Retina (tissue), 1 donor: ENCODE data around the gene KIF5A.
"Not testable (repeated sequence)": the region's sequence is repeated elsewhere in the genome, so short reads cannot be mapped to it uniquely, and the experiment has no call there.

ENCODE experiments used
- DNase-seq: peaks from one replicate; pipeline ENCODE4 v3.0.0-alpha.2; 2016

KIF5A gene

GRCh38 chr12:57585156-57585555 lies 35.3 kb downstream of the KIF5A start:
- no peak for DNase-seq

- no peak for DNase-seq
Measured at GRCh38 chr12:57586128-57586527, 36.3 kb downstream of the KIF5A start.

GRCh38 chr12:57586832-57587429 lies 37.1 kb downstream of the KIF5A start:
- no peak for DNase-seq

- not testable (repeated sequence) for DNase-seq
Measured at GRCh38 chr12:57588951-57589610, 39.2 kb downstream of the KIF5A start.

- DNase-seq, result no peak
Measured at GRCh38 chr12:57590479-57590863, 40.6 kb downstream of the KIF5A start.

- peak; percentile 90 for DNase-seq
Measured at GRCh38 chr12:57590864-57591781, 41.3 kb downstream of the KIF5A start, which contains the start of gene PIP4K2C. TSS of gene PIP4K2C (plus strand) at chr12:57591192. CDS start at chr12:57591290, 98 bp downstream.

GRCh38 chr12:57591782-57592325 lies 42.0 kb downstream of the KIF5A start:
- peak; percentile 28 for DNase-seq

- DNase-seq, result no peak
Measured at GRCh38 chr12:57592551-57593165, 42.8 kb downstream of the KIF5A start.

- no peak for DNase-seq
Measured at GRCh38 chr12:57593187-57593586, 43.3 kb downstream of the KIF5A start.

GRCh38 chr12:57600395-57600794 lies 50.6 kb downstream of the KIF5A start:
- DNase-seq, result no peak

GRCh38 chr12:57602544-57602943 lies 52.7 kb downstream of the KIF5A start:
- DNase-seq, result no peak

- DNase-seq, result no peak
Measured at GRCh38 chr12:57603324-57603723, 53.5 kb downstream of the KIF5A start.

GRCh38 chr12:57603815-57604453 lies 54.1 kb downstream of the KIF5A start:
- no peak for DNase-seq

GRCh38 chr12:57604454-57604991 lies 54.7 kb downstream of the KIF5A start, which contains the start of gene DTX3:
TSS of gene DTX3 (plus strand) at chr12:57604824. CDS start at chr12:57606518, 1,694 bp downstream.
- peak; percentile 71 for DNase-seq

GRCh38 chr12:57604992-57605810 lies 55.4 kb downstream of the KIF5A start:
- peak; percentile 56 for DNase-seq

- no peak for DNase-seq
Measured at GRCh38 chr12:57605811-57606311, 56.0 kb downstream of the KIF5A start.

- no peak for DNase-seq
Measured at GRCh38 chr12:57606399-57606798, 56.6 kb downstream of the KIF5A start.

- no peak for DNase-seq
Measured at GRCh38 chr12:57606821-57607220, 57.0 kb downstream of the KIF5A start.

GRCh38 chr12:57607958-57608663 lies 58.3 kb downstream of the KIF5A start:
- no peak for DNase-seq
